BJ (cell line): ENCODE data around the gene FRMD4A. TPM values are rescaled to one million over a fixed set of nuclear protein-coding genes. Genes with fewer than 3 reads are reported as not detected.

Source experiments
- CTCF ChIA-PET: fragments of 350-600 bp; formaldehyde crosslinking; extraction: SDS; loops from one replicate; lab custom pipeline; 2021; ENCODE audit warnings: antibody characterized with exemption, inconsistent platforms; lab: Yijun Ruan, JAX
- POLR2A ChIA-PET: fragments of 300-600 bp; sonication (Branson Sonifier 250); formaldehyde crosslinking; extraction: SDS; loops from one replicate; lab custom pipeline; 2021; ENCODE audit warnings: antibody characterized with exemption; lab: Charles Lee
- DNase-seq: peaks from one replicate; pipeline ENCODE4 v3.0.0-alpha.2; 2011; ENCODE audit warnings: low read depth
- H3K27me3 ChIP-seq: 2 replicates; pipeline ENCODE4 v1.6.0; 2011; ENCODE audit warnings: low read length; ENCODE audit not compliant: control insufficient read depth, insufficient read depth
- H3K36me3 ChIP-seq: 2 replicates; pipeline ENCODE4 v1.5.1; 2011; ENCODE audit warnings: low read length; ENCODE audit not compliant: control insufficient read depth, insufficient read depth
- H3K4me3 ChIP-seq: 2 replicates; pipeline ENCODE4 v1.5.1; 2011; ENCODE audit warnings: low read depth, mild to moderate bottlenecking, control low read depth, low read length
- polyA plus RNA-seq: library from polyadenylated mRNA; depleted of rRNA; stranded (reverse); fragments of >200 nt; gene quantifications from 2 replicates; pipeline ENCODE4 v1.2.3, GENCODE V29; 2011
- TF ChIP-seq, protein P1 (sequence below): IDR thresholded peaks from 2 replicates; pipeline ENCODE4 v1.5.1; 2011; ENCODE audit warnings: low read depth, mild to moderate bottlenecking, control low read depth, inconsistent platforms, low read length, moderate library complexity; ENCODE audit not compliant: insufficient read depth

FRMD4A gene
- polyA plus RNA-seq, 1 experiment: 31.6 TPM

DNA sequence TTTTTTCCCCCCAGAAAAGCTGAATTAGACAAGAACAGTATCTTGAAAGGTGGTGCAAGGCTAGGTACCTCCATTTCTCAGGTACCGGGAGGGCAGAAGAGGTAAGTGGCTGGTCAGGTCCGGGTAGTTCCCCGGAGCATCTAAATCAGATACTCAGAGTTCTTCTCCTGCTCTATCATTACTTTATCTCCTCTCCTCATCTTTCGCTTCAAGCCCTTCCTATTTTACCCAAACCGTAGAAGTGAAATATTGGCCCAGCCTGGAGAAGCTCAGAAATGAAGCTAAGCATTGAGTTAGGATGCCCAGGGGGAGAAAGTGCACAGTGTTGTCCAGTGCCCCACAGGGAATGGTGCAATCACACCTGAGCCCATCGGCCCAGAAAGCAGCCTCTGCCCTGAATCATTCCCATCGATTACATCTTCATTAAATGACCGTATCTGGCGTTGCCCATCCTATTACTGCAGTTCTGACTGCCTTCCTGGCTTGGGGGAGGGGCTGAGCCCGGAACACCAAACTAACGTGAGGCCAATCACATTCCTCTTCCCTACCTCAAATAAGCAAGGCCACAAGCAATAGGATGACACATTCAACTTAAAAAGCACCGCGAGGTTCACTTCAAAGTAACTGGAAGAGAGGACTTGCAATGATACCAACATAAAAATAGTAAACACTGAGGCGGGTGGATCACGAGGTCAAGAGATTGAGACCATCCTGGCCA, 627.5 kb downstream of the FRMD4A start:
- H3K27me3 ChIP-seq: no peaks in the 10 kb centered on the region
- POLR2A ChIA-PET: no interaction called here
- peaks cover 15% of the 10 kb centered on the region for H3K36me3 ChIP-seq
- CTCF ChIA-PET: no interaction called here
- DNase-seq: no peak
- no peak overlapping the region for H3K4me3 ChIP-seq
- TF ChIP-seq, protein P1, sequence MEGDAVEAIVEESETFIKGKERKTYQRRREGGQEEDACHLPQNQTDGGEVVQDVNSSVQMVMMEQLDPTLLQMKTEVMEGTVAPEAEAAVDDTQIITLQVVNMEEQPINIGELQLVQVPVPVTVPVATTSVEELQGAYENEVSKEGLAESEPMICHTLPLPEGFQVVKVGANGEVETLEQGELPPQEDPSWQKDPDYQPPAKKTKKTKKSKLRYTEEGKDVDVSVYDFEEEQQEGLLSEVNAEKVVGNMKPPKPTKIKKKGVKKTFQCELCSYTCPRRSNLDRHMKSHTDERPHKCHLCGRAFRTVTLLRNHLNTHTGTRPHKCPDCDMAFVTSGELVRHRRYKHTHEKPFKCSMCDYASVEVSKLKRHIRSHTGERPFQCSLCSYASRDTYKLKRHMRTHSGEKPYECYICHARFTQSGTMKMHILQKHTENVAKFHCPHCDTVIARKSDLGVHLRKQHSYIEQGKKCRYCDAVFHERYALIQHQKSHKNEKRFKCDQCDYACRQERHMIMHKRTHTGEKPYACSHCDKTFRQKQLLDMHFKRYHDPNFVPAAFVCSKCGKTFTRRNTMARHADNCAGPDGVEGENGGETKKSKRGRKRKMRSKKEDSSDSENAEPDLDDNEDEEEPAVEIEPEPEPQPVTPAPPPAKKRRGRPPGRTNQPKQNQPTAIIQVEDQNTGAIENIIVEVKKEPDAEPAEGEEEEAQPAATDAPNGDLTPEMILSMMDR: no peak

GRCh38 chr10:13701157-13701919, 629.4 kb downstream of the FRMD4A start:
- POLR2A ChIA-PET: no interaction called here
- CTCF ChIA-PET: no interaction called here
- peaks cover 16% of the 10 kb centered on the region for H3K36me3 ChIP-seq
- TF ChIP-seq, protein P1: no peak
- H3K27me3 ChIP-seq: no peaks in the 10 kb centered on the region
- DNase-seq: no peak
- no peak overlapping the region for H3K4me3 ChIP-seq

DNA sequence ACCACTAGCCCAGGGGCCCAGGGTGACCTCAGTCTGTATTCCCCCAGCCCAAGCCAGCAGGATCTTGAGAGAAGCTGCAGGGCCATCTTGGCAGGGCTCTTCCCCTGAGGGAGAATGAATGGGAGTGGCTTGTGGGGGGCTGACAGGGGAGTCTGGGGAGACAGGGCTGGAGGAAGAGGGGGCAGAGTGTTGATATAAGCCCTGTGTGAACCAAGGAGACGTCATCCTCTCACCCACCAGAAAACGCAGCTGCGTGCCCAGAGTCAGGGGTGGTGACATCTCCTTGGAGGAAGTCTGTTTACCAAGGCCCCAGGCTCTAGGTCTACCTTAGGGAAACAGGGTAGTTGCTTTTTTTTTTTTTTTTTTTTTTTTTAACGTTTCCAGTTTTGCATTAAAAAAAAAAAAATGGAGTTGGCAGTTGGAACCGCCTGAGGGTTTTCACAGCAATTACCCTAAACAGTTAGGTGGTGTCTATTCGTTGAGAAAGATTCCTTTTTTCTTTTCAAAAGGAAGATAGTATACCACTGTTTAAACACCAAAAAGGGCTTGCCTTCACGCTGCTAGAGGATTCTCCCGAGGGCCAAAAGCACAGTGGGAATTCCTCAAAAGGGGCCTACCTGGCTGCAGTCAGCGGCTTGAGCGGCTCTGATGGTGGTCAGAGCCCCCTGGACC, 630.1 kb downstream of the FRMD4A start:
- TF ChIP-seq, protein P1: no peak
- no peak overlapping the region for H3K4me3 ChIP-seq
- H3K36me3 ChIP-seq: peaks cover 17% of the 10 kb centered on the region
- H3K27me3 ChIP-seq: no peaks in the 10 kb centered on the region
- POLR2A ChIA-PET: no interaction called here
- DNase-seq: no peak
- CTCF ChIA-PET: no interaction called here

DNA sequence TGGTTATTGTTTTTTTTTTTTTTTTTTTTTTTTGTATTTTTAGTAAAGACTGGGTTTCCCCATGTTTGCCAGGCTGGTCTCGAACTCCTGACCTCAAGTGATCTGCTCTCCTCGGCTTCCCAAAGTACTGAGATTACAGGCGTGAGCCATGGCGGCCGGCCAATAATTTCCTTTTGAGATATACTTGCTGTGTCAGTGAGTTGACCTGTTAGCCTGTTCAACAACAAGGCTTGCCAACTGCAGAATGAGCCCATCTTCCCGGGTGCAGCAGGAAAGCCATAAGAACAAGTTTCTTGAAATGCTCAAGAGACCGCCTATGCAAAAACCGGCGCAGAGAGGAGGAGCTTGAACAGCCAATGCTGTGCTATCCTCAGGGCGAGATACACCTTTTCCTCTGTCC, 631.5 kb downstream of the FRMD4A start:
- DNase-seq: no peak
- TF ChIP-seq, protein P1: no peak
- Histone ChIP-seq H3K36me3 (peaks cover 17% of the 10 kb centered on the region), H3K4me3 (no peak overlapping the region), H3K27me3 (no peaks in the 10 kb centered on the region)
- ChIA-PET CTCF (no interaction called here), POLR2A (no interaction called here)

GRCh38 chr10:13698217-13698616, 632.5 kb downstream of the FRMD4A start:
- H3K36me3 ChIP-seq: peaks cover 22% of the 10 kb centered on the region
- H3K4me3 ChIP-seq: no peak overlapping the region
- no peaks in the 10 kb centered on the region for H3K27me3 ChIP-seq
- TF ChIP-seq, protein P1: no peak
- no peak for DNase-seq
- POLR2A ChIA-PET: no interaction called here
- CTCF ChIA-PET: no interaction called here
